Left colon (tissue), 2 donors: ENCODE measurements around the gene OSMR. TPM values are rescaled to one million over a fixed set of nuclear protein-coding genes. Genes with fewer than 3 reads are reported as not detected.

Source experiments
- ATAC-seq: fragments of 200-7000 bp; cut with Tn5 transposase; one replicate; pipeline ENCODE4 v1.9.1; 2020; ENCODE audit warnings: mild to moderate bottlenecking, moderate library complexity
- DNase-seq, 2 donors: peaks; one replicate each; pipeline ENCODE4 v3.0.0-alpha.2; 2020
- intact Hi-C, 2 donors: fragments of 100-400 bp; cut with DNase I in 1 of 2; cut with micrococcal nuclease in 1 of 2; formaldehyde crosslinking; loops; one replicate each; pipeline versions ENCODE4 v1.11.2 to v1.14.0; 2022; cut with DNase I, micrococcal nuclease
- long read RNA-seq: library from polyadenylated mRNA; unstranded; transcript quantifications from one replicate; pipeline ENCODE4 v2.0.0, GENCODE V29; 2021
- total RNA-seq, 2 donors: library from RNA; stranded (reverse); fragmentation: NEBNext Ultra II Directional; extraction: Animal tissue kit (Norgen Biotek cat#: 25700); gene quantifications; one replicate each; pipeline ENCODE4 v1.2.1, GENCODE V29; 2021
- donor health status: DM: no; HTN: no; CAD: no.
- donor health status: DM: yes; HTN: yes; CAD: no.

Gene OSMR
- 1 to 10 TPM; 4.6 to 6.9 TPM for total RNA-seq
- long read RNA-seq, partial matches to known transcripts, result 1 of 2 reads
- long read RNA-seq, other reads (novel, unspliced or antisense), result 1 of 2 reads

DNA sequence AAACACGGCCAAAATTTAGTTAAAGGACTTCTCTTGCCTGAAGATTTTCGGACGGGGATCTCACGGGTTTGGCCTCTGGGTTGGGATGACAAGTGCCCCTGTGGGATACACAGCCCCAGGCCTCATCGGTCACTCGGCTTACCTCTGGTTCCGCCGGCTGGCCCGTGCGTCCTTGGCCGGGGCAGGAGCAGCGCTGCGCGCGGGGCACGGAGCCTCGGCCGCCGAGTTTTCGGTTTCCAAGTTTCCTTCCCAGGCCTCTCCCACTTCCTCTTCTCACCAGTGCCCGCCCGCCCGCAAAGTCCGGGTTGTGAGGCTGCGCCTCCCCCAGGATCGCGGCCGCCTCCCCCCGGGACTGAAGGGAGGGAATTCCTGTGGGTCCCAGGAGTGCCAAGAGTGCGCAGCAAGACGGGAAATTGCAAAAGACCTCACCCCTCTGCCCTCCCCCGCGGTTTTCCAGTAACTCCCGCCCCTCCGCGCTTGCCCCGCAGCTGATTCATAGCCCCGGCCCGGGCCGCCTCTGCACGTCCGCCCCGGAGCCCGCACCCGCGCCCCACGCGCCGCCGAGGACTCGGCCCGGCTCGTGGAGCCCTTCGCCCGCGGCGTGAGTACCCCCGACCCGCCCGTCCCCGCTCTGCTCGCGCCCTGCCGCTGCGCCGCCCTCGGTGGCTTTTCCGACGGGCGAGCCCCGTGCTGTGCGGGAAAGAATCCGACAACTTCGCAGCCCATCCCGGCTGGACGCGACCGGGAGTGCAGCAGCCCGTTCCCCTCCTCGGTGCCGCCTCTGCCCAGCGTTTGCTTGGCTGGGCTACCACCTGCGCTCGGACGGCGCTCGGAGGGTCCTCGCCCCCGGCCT is at the start of gene OSMR:
Gene OSMR (plus strand): TSS at position 487 of the 853 bp plus-strand sequence. CDS start 23,033 bp downstream, outside the sequence.
- intact Hi-C loops, result no loop called here
- DNase-seq, result peak; percentile 62 to 80
- peak; percentile 56 for ATAC-seq

GRCh38 chr5:38796742-38797108 is 49.1 kb upstream of the OSMR start:
- intact Hi-C loops, result no loop called here
- ATAC-seq (no peak), DNase-seq (no peak)

DNA sequence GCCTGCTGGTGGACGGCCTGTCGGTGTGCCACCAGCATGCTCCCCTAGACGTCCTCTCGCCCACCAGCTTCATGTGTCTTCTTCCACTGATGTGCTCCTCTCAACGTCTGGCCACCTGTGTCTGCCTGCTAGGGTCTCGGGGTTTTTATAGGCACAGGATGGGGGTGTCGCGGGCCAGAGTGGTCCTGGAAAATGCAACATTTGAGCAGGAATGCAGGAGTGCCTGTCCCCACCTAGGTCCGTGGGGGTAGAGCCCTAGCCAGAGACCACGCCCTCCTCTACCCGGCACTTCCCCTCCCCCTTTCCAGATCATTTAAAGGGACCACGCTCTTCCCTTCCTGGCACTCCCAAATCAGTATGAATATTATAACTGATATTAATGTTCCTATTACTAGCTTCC is 48.0 kb upstream of the OSMR start:
- no peak for DNase-seq
- ATAC-seq, result no peak
- intact Hi-C loops, result no loop called here

GRCh38 chr5:38799556-38800377 is 46.0 kb upstream of the OSMR start:
- intact Hi-C loops, result loop anchor here in 1 of 2 donors (10.0 kb wide), 1 partner anchor 355 kb away; no protein-coding TSS in a partner anchor
- no peak for ATAC-seq
- no peak for DNase-seq

DNA sequence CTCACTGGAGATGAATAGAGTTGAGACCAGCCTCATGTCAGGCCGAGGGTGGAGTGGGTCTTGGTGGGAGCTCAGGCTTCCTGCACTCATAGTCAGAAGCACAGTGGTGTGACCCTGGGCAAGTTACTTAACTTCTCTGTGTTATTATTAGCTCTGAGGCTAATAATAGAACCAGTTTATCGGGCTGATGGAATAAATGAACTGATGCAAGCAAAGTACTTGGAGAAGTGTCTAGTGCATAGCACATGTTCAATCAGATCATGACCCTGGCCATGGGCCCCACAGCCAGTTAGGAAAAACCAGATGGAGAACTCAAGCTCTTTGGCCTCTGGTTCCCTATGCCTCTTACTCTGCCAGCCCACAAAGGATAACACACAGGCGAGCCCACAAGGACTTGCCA is 45.3 kb upstream of the OSMR start:
- ATAC-seq, result no peak
- intact Hi-C loops, result loop anchor here in 1 of 2 donors (10.0 kb wide), 1 partner anchor 356 kb away; no protein-coding TSS in a partner anchor
- DNase-seq, result no peak

- intact Hi-C loops, result loop anchor here in 1 of 2 donors (10.0 kb wide), 1 partner anchor 357 kb away; no protein-coding TSS in a partner anchor
- ATAC-seq (no peak), DNase-seq (no peak)
These were observed 43.7 kb upstream of the OSMR start for GRCh38 chr5:38802125-38802524.

DNA sequence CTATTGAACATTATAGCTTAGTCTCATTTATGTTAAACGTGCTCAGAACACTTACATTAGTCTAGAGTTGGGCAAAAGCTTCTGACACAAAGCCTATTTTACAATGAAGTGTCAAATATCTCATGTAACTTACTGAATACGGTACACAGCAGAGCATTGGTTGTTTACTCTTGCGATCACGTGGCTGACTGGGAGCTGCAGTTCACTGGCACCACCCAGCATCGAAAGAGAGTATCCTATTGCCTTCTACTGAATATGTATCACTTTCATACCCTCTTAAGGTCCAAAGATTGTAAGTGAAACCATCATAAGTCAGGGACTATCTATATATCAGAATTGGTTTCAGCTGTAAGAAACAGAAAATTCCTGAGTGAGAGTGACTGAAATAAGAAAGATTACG is 42.6 kb upstream of the OSMR start:
- intact Hi-C loops, result loop anchor here in 1 of 2 donors (10.0 kb wide), 1 partner anchor 358 kb away; no protein-coding TSS in a partner anchor
- DNase-seq, result no peak
- ATAC-seq, result no peak

DNA sequence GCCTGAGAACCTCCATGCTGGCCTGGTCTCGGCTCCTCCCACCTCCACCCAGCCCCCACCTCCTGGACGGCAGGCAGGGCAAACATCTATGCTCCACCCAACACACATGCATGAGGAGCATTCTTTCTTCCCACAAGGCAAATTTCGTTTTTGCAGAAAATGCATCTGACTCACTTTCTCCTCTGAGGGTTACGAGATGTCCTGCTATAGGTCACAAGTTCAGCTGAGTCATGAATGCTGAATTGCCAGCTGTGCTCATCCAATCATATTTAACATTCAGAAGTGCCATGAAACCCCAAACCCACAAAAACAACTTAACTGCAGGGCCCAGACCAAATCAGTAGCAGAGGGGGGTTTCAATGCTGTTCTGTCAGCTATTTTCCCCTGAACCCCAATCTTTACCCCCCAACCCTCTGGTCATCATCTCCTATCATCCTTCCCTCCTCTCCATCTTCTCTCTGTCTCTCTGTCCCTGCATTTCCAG is 39.0 kb upstream of the OSMR start:
- DNase-seq (no peak), ATAC-seq (no peak)
- intact Hi-C loops, result loop anchor here in 1 of 2 donors (10.0 kb wide), 1 partner anchor 362 kb away; no protein-coding TSS in a partner anchor

DNA sequence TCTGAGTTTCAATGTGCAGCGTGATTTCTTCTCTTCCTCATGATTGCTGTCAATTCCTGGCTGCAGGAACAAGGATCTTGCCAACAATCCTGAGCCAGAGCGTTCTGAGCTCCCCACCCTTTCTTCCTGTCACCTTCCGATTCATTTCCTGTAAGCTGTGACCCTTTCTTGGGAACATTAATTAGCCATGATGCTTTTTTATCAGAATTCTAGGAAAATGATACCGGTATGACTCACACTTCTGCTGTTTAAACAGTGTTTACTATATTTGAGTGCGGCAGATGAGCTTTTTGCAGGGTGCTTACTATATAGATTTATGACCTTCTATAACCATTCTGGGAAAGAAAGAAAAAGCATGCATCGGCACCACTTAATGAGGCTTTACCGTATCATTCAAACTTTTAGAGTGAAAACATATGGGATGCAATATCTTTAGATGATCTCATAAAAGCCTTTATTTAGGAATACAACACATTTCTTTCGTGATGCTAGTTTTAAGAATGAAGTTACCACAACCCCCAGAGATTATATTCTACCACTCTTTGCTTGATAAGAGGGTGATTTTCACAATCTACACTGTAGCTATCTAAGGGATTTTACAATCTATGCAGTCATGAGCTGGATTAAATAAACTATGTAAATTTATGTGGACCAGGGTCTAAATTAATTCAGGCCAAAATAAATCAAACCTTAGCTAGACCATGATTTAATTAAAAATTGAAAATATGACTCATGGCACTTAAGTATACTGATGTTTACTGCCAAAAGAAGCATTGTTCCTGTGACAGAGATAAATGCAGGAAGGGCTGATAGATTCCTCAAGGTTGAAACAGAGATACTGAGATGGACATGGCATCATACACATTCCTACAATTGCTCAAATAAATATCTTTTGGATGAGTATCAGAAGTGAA is 38.0 kb upstream of the OSMR start:
- DNase-seq (no peak), ATAC-seq (no peak)
- intact Hi-C loops, result loop anchor here in 1 of 2 donors (10.0 kb wide), 1 partner anchor 363 kb away; no protein-coding TSS in a partner anchor

- ATAC-seq (no peak), DNase-seq (no peak)
- intact Hi-C loops, result loop anchor here in 1 of 2 donors (10.0 kb wide), 1 partner anchor 364 kb away; no protein-coding TSS in a partner anchor
These were observed 37.0 kb upstream of the OSMR start for GRCh38 chr5:38808666-38809343.

- intact Hi-C loops, result loop anchor here (2.0 to 10.0 kb wide), 2 partner anchors 365 to 371 kb away; no protein-coding TSS in a partner anchor
- DNase-seq (peak; percentile 61 to 74), ATAC-seq (peak; percentile 80)
These were observed 36.1 kb upstream of the OSMR start for GRCh38 chr5:38809388-38810359.

- DNase-seq (no peak), ATAC-seq (no peak)
- intact Hi-C loops, result no loop called here
These were observed 30.9 kb upstream of the OSMR start for GRCh38 chr5:38814879-38815278.

DNA sequence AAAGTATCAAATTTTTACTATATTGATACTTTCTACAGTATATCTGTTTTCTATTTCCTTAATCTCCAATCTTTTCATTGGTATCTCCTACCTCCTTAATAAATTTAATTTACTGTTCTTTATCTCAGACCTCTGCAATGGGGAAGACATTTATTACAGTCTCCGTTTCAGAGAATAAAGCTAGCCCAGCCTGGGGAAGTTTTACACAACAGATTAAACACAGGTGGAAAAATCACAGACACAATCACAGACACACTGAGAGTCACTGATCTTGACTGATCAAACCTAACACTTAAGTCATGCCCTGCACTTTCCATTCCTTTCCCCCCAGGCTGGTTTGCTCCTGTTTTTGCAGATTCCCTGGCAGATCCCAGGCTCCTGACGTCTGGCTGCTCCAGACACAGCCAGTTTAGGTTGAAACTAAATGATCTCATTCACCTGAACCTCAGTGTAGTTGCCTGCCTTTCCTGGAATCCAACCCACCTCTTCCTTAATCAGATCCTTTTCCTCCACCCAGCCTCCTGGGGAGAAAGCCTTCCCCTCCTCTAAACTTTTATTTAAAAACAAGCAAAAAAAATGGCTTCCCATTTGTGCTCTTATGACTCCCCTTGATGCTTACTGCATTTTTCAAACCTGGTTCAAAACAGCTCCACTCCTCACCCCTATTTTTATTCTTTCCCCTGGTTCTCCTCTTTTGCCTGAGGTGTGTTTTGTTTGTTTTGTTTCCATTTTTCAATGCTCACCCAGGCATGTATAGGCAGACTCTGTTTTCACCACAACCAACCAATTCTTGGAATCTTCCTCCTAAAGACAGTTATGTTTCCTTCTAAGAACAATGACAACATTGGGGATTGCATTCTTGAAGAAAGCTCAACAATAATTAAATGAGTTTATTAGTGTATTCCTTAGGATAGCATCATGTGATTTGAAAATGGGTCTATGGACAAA is 29.5 kb upstream of the OSMR start:
- ATAC-seq, result no peak
- no peak for DNase-seq
- intact Hi-C loops, result no loop called here

GRCh38 chr5:38821679-38822078 is 24.1 kb upstream of the OSMR start:
- ATAC-seq, result no peak
- intact Hi-C loops, result no loop called here

DNA sequence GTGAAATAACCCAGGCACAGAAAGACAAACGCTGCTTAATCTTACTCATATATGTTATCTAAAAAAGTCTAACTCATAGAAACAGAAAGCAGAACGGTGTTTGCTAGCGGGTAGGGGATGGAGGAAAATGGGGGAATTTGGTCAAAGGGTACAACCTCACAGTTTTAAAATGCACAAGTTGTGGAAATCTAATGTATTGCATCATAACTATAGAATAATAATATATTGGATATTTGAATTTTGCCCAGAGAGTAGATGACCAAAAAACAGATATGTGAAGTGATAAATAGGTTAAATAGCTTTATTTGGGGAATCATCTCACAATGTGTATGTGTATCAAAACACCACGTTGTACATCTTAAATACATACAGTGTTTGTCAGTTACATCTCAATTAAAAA is 22.3 kb upstream of the OSMR start:
- DNase-seq, result no peak
- intact Hi-C loops, result no loop called here
- no peak for ATAC-seq

More at GRCh38 chr5:38821679-38822078, 24.1 kb upstream of the OSMR start:
- no peak for DNase-seq
